K562 (cell line): ENCODE measurements around the gene RAI14. TPM values are rescaled to one million over a fixed set of nuclear protein-coding genes. Genes with fewer than 3 reads are reported as not detected.
"Not testable (repeated sequence)": the region's sequence is repeated elsewhere in the genome, so short reads cannot be mapped to it uniquely, and the experiment has no call there.

Experiments
- ATAC-seq: fragments of 200-7000 bp; cut with Tn5 transposase; 3 replicates; pipeline ENCODE4 v1.9.1; 2020; ENCODE audit warnings: moderate library complexity
- BruUV-seq: library from RNA; stranded (reverse); fragments of 400-500 nt; replicated peaks from 2 replicates; lab custom pipeline; 2021; lab: Mats Ljungman, UMichigan
- CTCF ChIA-PET: fragments of 300-600 bp; formaldehyde crosslinking; extraction: SDS; loops from one replicate; lab custom pipeline; 2021; ENCODE audit warnings: low intra/inter-chr PET ratio; lab: Yijun Ruan, JAX
- POLR2A ChIA-PET: fragments of 300-600, 350-650 bp; sonication (Branson Sonifier 250); formaldehyde crosslinking; extraction: SDS; loops from one replicate; lab custom pipeline; 2021; ENCODE audit warnings: antibody characterized with exemption, inconsistent platforms; lab: Yijun Ruan, JAX
- DNase-seq, 4 experiments: peaks; one replicate each; pipeline versions ENCODE4 v3.0.0 to v3.0.0-alpha.2; 2011 to 2018; ENCODE audit warnings: low spot score in 3 of 4, mixed read lengths in 3 of 4; ENCODE audit errors: extremely low read depth in 1 of 4
- FAIRE-seq: peaks from 2 replicates; lab custom pipeline; 2011; peaks lifted over from hg19 to GRCh38; lab: Jason Lieb, UNC
- H2AFZ ChIP-seq: 2 replicates; pipeline ENCODE4 v1.6.0; 2011; ENCODE audit warnings: low read depth, low read length, control low read depth, inconsistent platforms
- H3K27ac ChIP-seq: fragments of 200-600 bp; 3 replicates; pipeline ENCODE4 v1.8.0; 2011; ENCODE audit warnings: low read depth, mild to moderate bottlenecking, control low read depth, inconsistent platforms, low read length, moderate library complexity, mixed read lengths; ENCODE audit errors: extremely low read depth
- H3K27me3 ChIP-seq, 2 experiments: fragments of 300-600 bp in 1 of 2; 2 replicates in 1 of 2; 3 replicates in 1 of 2; pipeline versions ENCODE4 v1.6.0 to v1.8.0; 2011; ENCODE audit warnings: inconsistent platforms in 2 of 2, low read length in 2 of 2, mild to moderate bottlenecking in 1 of 2, mixed read lengths in 1 of 2, moderate library complexity in 1 of 2; ENCODE audit not compliant: control insufficient read depth in 2 of 2, insufficient read depth in 2 of 2
- H3K36me3 ChIP-seq: fragments of 300-600 bp; 3 replicates; pipeline ENCODE4 v1.8.0; 2011; ENCODE audit warnings: mild to moderate bottlenecking, low read length, inconsistent platforms; ENCODE audit not compliant: control insufficient read depth, insufficient read depth
- H3K4me1 ChIP-seq, 2 experiments: fragments of 200-600 bp in 1 of 2; replicated peaks in 1 of 2; 2 replicates in 1 of 2; 3 replicates in 1 of 2; pipeline versions ENCODE4 v1.5.1 to v1.8.0; 2011; ENCODE audit warnings: inconsistent platforms in 2 of 2, low read length in 2 of 2, mild to moderate bottlenecking in 1 of 2, mixed read lengths in 1 of 2, moderate library complexity in 1 of 2; ENCODE audit not compliant: control insufficient read depth in 2 of 2, insufficient read depth in 2 of 2
- H3K4me2 ChIP-seq: 2 replicates; pipeline ENCODE4 v1.6.1; 2011; ENCODE audit warnings: low read length, control low read depth, inconsistent platforms, mixed read lengths; ENCODE audit not compliant: insufficient read depth
- H3K4me3 ChIP-seq: fragments of 200-600 bp; sonication (generic), shearing (Covaris generic); 2 replicates; pipeline ENCODE4 v1.5.1; 2016; ENCODE audit warnings: control low read depth, inconsistent platforms
- H3K79me2 ChIP-seq: fragments of 200-600 bp; 3 replicates; pipeline ENCODE4 v1.8.0; 2011; ENCODE audit warnings: low read length, inconsistent platforms; ENCODE audit not compliant: control insufficient read depth, insufficient read depth
- H3K9ac ChIP-seq, 2 experiments: 2 replicates each; pipeline versions ENCODE4 v1.6.0 to v1.6.1; 2011; ENCODE audit warnings: low read depth in 2 of 2, low read length in 2 of 2, control low read depth in 1 of 2, inconsistent platforms in 1 of 2, mild to moderate bottlenecking in 1 of 2, mixed read lengths in 1 of 2; ENCODE audit not compliant: insufficient read depth in 1 of 2
- H3K9me1 ChIP-seq: one replicate; pipeline ENCODE4 v1.6.0; 2011; ENCODE audit warnings: inconsistent platforms, mild to moderate bottlenecking, low read length, moderate library complexity; ENCODE audit not compliant: control insufficient read depth, insufficient read depth
- H3K9me3 ChIP-seq: replicated peaks from 2 replicates; pipeline ENCODE4 v1.5.1; 2011; ENCODE audit warnings: low read depth, low read length, inconsistent platforms; ENCODE audit not compliant: control insufficient read depth, insufficient read depth
- H4K20me1 ChIP-seq: replicated peaks from 2 replicates; pipeline ENCODE4 v1.6.1; 2011; ENCODE audit warnings: low read length, inconsistent platforms, mixed read lengths; ENCODE audit not compliant: control insufficient read depth, insufficient read depth
- WGBS: fragments of 100-300 bp; shearing (Covaris generic); methylation state at CpG from one replicate; pipeline ENCODE4 v1.1.6; 2016; ENCODE audit warnings: low coverage, mixed read lengths; ENCODE audit not compliant: insufficient coverage; ENCODE audit errors: missing lambda C conversion rate; 5-methylcytosine and 5-hydroxymethylcytosine counted together
- in situ Hi-C: fragments of 300-500 bp; cut with MboI; formaldehyde crosslinking; loops from 4 replicates; pipeline ENCODE4 v1.15.0; 2018; ENCODE audit warnings: inconsistent platforms, mixed read lengths
- intact Hi-C: fragments of 100-400 bp; cut with micrococcal nuclease; formaldehyde crosslinking; loops from 2 replicates; pipeline ENCODE4 v1.14.2; 2022
- polyA plus RNA-seq, 8 experiments: library from polyadenylated mRNA; depleted of rRNA in 4 of 8; stranded (reverse) in 5 of 8; unstranded in 3 of 8; fragments of >200 nt; fragmentation: Nextera tagmentation in 2 of 8; fragmentation: Illumina TruSeq in 1 of 8; extraction: Ambion mirVana in 2 of 8; extraction: Trizol in 1 of 8; gene quantifications; 2 replicates each; pipeline versions ENCODE4 v1.2.1 to v1.2.3, GENCODE V29; 2011 to 2014; ENCODE audit warnings: inconsistent platforms in 1 of 8, missing spikeins in 1 of 8
- total RNA-seq, 7 experiments: library from RNA; depleted of rRNA in 6 of 7; stranded (reverse); fragments of >200 nt in 6 of 7; fragmentation: Illumina TruSeq in 2 of 7; extraction: Trizol in 2 of 7; gene quantifications; 2 replicates each; pipeline versions ENCODE4 v1.2.1 to v1.2.3, GENCODE V29; 2011 to 2021; ENCODE audit warnings: low replicate concordance in 1 of 7
- TF ChIP-seq, protein P1 (sequence below): fragments of 250-450 bp; sonication (Bioruptor Pico); IDR thresholded peaks from 2 replicates; pipeline ENCODE4 v1.8.0; 2022; ENCODE audit warnings: inconsistent platforms, mild to moderate bottlenecking, moderate library complexity, borderline replicate concordance
- TF ChIP-seq, protein P2 (sequence below), 2 experiments: fragments of 450-650 bp in 1 of 2; sonication (generic) in 1 of 2; formaldehyde crosslinking in 1 of 2; IDR thresholded peaks; 2 replicates each; pipeline versions ENCODE4 v1.7.1 to v1.9.0; 2016 to 2022; ENCODE audit warnings: inconsistent platforms in 1 of 2, mild to moderate bottlenecking in 1 of 2, missing genetic modification reagents in 1 of 2

The RAI14 gene
- total and polyA plus RNA-seq, 9 of the 15 experiments (the other 6 are each of a cell fraction or from before 2014, with no cell fraction given): 11.3 to 82.5 (median 34.8) TPM

DNA sequence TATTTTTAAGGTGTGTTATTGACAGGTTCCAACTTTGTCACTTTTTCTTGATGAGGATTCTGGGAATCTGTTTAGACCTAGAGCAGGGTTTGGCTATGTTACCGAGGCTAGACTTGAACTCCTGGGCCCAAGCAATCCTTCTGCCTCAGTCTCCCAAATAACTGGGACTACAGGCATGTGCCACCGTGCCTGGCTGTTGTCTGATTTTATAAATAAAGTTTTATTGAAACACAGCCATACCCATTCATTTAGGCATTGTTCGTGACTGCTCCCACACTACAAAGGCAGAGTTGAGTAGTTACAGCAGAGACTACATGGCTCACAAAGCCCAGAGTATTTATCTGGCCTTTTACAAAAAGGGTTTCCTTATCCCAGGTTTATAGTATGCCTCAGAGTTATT, 102.4 kb downstream of the RAI14 start:
- Histone ChIP-seq H3K4me1 (no peaks in the 10 kb centered on the region), H3K27me3 (no peaks in the 10 kb centered on the region), H3K79me2 (no peaks in the 10 kb centered on the region), H3K9me1 (no peaks in the 10 kb centered on the region), H3K36me3 (peaks cover 21% of the 10 kb centered on the region; the same call in 2 of the 3 replicates), H2AFZ (no peak overlapping the region), H3K9ac (no peak overlapping the region), H4K20me1 (no peaks in the 10 kb centered on the region), H3K9me3 (no peaks in the 10 kb centered on the region), H3K4me2 (no peak overlapping the region), H3K4me3 (no peak overlapping the region), H3K27ac (no peak overlapping the region)
- DNase-seq (no peak), FAIRE-seq (no peak), ATAC-seq (no peak)
- no TSS peak for BruUV-seq
- CTCF ChIA-PET: no interaction called here
- WGBS: 66% methylated on average over 3 of the region's 3 CpGs
- TF ChIP-seq, protein P1, sequence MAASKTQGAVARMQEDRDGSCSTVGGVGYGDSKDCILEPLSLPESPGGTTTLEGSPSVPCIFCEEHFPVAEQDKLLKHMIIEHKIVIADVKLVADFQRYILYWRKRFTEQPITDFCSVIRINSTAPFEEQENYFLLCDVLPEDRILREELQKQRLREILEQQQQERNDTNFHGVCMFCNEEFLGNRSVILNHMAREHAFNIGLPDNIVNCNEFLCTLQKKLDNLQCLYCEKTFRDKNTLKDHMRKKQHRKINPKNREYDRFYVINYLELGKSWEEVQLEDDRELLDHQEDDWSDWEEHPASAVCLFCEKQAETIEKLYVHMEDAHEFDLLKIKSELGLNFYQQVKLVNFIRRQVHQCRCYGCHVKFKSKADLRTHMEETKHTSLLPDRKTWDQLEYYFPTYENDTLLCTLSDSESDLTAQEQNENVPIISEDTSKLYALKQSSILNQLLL (CRISPR knock-in tag): no peak
- TF ChIP-seq, protein P2, sequence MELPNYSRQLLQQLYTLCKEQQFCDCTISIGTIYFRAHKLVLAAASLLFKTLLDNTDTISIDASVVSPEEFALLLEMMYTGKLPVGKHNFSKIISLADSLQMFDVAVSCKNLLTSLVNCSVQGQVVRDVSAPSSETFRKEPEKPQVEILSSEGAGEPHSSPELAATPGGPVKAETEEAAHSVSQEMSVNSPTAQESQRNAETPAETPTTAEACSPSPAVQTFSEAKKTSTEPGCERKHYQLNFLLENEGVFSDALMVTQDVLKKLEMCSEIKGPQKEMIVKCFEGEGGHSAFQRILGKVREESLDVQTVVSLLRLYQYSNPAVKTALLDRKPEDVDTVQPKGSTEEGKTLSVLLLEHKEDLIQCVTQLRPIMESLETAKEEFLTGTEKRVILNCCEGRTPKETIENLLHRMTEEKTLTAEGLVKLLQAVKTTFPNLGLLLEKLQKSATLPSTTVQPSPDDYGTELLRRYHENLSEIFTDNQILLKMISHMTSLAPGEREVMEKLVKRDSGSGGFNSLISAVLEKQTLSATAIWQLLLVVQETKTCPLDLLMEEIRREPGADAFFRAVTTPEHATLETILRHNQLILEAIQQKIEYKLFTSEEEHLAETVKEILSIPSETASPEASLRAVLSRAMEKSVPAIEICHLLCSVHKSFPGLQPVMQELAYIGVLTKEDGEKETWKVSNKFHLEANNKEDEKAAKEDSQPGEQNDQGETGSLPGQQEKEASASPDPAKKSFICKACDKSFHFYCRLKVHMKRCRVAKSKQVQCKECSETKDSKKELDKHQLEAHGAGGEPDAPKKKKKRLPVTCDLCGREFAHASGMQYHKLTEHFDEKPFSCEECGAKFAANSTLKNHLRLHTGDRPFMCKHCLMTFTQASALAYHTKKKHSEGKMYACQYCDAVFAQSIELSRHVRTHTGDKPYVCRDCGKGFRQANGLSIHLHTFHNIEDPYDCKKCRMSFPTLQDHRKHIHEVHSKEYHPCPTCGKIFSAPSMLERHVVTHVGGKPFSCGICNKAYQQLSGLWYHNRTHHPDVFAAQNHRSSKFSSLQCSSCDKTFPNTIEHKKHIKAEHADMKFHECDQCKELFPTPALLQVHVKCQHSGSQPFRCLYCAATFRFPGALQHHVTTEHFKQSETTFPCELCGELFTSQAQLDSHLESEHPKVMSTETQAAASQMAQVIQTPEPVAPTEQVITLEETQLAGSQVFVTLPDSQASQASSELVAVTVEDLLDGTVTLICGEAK (IDR thresholded peaks at IDR 0.05): peak; percentile 93
- TF ChIP-seq, protein P2 (CRISPR knock-in tag; IDR thresholded peaks at IDR 0.05): peak; percentile 81
- in situ Hi-C loops (no loop called here), intact Hi-C loops (no loop called here)
- POLR2A ChIA-PET: no interaction called here

DNA sequence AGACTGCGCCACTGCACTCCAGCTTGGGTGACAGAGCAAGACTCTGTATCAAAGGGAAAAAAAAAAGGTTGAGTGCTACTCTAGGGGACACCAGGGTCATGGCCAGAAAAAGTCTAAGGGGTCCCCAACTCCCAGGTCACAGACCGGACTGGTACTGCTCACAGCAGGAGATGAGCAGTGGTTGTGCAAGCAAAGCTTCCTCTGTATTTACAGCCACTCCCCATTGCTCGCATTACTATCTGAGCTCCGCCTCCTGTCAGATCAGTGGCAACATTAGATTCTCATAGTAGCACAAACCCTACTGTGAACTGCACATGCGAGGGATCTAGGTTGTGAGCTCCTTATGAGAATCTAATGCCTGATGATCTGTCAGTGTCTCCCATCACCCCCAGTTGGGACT, 103.1 kb downstream of the RAI14 start:
- CTCF ChIA-PET, BruUV-seq: not testable (repeated sequence)

More for the DNA sequence above, 103.1 kb downstream of the RAI14 start:
- WGBS: 64% methylated on average over 5 of the region's 5 CpGs
- H3K4me3 ChIP-seq, H3K9me1 ChIP-seq, H3K4me1 ChIP-seq, DNase-seq, H3K27me3 ChIP-seq, in situ Hi-C loops, H3K9me3 ChIP-seq, H3K27ac ChIP-seq, intact Hi-C loops, FAIRE-seq, H3K79me2 ChIP-seq, ATAC-seq, H3K9ac ChIP-seq, H2AFZ ChIP-seq, H3K4me2 ChIP-seq, H4K20me1 ChIP-seq: not testable (repeated sequence)
- H3K36me3 ChIP-seq: peaks cover 22% of the 10 kb centered on the region; the same call in 2 of the 3 replicates
- POLR2A ChIA-PET: interaction anchor here (0.6 to 1.1 kb wide), 2 partner anchors 10 to 244 kb away, joined by 3 to 4 read pairs; no protein-coding TSS in a partner anchor
